VCaP (cell line): ENCODE data around the gene AP1G2.
"Not testable (repeated sequence)": the region's sequence is repeated elsewhere in the genome, so short reads cannot be mapped to it uniquely, and the experiment has no call there.

Experiments
- H3K27ac ChIP-seq: fragments of 450-650 bp; 2 replicates; pipeline ENCODE4 v1.5.1; 2017
- TF ChIP-seq, protein P1 (sequence below): fragments of 450-650 bp; conservative IDR thresholded peaks from 2 replicates; pipeline ENCODE4 v1.5.1; 2017; ENCODE audit warnings: mild to moderate bottlenecking, moderate library complexity

The AP1G2 gene

GRCh38 chr14:23610090-23610814 is 42.7 kb upstream of the AP1G2 start:
- TF ChIP-seq, protein P1, sequence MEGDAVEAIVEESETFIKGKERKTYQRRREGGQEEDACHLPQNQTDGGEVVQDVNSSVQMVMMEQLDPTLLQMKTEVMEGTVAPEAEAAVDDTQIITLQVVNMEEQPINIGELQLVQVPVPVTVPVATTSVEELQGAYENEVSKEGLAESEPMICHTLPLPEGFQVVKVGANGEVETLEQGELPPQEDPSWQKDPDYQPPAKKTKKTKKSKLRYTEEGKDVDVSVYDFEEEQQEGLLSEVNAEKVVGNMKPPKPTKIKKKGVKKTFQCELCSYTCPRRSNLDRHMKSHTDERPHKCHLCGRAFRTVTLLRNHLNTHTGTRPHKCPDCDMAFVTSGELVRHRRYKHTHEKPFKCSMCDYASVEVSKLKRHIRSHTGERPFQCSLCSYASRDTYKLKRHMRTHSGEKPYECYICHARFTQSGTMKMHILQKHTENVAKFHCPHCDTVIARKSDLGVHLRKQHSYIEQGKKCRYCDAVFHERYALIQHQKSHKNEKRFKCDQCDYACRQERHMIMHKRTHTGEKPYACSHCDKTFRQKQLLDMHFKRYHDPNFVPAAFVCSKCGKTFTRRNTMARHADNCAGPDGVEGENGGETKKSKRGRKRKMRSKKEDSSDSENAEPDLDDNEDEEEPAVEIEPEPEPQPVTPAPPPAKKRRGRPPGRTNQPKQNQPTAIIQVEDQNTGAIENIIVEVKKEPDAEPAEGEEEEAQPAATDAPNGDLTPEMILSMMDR = no peak
- peak overlapping the region; percentile 71; the same call in 1 of the 2 replicates for H3K27ac ChIP-seq

GRCh38 chr14:23609411-23610089 is 42.0 kb upstream of the AP1G2 start:
- H3K27ac ChIP-seq = not testable (repeated sequence)

DNA sequence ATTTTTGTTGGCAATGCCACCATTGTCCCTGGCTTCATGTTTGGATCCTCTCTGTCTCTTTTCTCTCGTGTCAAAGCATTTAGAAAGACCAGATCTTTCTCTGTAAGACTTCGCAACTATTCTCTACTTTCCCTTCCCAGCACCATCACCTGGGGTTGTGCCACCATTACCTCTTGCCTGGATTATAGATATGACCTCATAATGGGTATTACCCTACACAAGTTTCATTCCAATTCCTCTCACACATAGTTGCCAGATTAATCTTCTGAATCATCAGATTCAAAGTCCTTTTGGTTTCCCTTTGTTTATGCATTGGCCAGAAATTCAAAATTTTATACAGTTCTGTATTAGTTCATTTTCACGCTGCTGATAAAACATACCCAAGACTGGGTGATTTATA is 41.4 kb upstream of the AP1G2 start:
- no peak overlapping the region for H3K27ac ChIP-seq
- TF ChIP-seq, protein P1 = no peak

DNA sequence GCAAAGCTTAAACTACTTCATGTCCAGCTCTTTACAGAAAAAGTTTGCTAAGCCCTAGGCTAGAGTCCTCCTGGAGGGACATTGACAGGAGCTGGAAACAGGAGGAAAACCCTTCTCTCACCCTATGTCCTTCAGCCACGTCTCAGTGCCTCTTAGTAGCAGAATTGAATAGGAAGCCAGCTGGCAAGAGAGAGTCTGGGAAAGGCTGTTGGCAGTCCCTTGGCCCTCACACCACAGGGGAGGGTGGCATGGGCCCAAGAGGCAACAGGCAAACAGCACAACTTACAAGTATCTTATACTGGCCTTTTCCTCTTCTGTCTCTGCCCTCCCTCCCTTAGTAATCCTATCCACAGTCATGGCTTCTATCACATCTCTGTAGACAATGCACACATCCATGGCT is 40.9 kb upstream of the AP1G2 start:
- TF ChIP-seq, protein P1 = no peak
- H3K27ac ChIP-seq = no peak overlapping the region

GRCh38 chr14:23605931-23606585 is 38.5 kb upstream of the AP1G2 start:
- TF ChIP-seq, protein P1 = no peak
- no peak overlapping the region for H3K27ac ChIP-seq

DNA sequence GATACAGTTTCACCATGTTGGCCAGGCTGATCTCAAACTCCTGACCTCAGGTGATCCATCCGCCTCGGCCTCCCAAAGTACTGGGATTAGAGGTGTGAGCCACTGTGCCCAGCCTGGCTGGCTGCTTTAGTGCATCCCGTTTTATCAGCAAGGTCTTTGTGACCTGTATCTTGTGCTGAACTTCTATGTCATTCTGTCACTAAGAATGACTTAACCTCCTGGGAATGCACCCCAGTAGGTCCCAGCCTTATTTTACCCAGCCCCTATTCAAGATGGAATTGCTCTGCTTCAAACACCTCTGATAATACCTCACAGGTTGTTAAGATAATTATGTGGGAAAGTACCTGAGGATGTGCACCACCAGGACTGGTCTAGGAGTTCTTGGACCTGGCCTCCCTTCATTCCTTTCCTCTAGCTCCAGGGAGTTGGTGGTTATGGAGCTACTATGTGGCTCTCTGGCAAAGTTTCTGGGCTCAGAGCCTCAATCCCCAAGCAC is 37.1 kb upstream of the AP1G2 start:
- H3K27ac ChIP-seq = no peak overlapping the region
- TF ChIP-seq, protein P1 = no peak

- H3K27ac ChIP-seq = no peak overlapping the region
- TF ChIP-seq, protein P1 = no peak
Observed at GRCh38 chr14:23604148-23604547, 36.6 kb upstream of the AP1G2 start.

DNA sequence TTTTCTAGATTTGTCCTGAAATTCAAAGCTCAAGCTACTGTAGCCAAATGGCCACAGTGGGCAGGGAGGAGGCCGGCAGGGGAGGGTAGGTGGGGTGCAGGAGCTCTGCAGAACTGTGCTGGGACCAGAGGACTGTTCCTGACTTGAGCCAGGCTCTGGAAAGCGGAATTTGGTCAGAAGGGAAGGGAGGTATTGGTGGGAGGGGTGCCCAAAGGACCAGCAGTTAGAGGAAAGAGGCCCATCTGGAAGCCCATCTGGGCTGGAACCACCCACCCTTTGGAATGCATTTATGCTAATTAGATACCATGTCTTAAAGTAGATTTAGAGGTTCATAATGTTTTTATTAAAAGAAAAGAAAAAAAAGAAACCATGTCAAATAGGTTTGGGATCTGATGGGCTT is 35.5 kb upstream of the AP1G2 start:
- TF ChIP-seq, protein P1 = no peak
- no peak overlapping the region for H3K27ac ChIP-seq
